Measurements from ENCODE around the gene COL15A1.

The COL15A1 gene

DNA sequence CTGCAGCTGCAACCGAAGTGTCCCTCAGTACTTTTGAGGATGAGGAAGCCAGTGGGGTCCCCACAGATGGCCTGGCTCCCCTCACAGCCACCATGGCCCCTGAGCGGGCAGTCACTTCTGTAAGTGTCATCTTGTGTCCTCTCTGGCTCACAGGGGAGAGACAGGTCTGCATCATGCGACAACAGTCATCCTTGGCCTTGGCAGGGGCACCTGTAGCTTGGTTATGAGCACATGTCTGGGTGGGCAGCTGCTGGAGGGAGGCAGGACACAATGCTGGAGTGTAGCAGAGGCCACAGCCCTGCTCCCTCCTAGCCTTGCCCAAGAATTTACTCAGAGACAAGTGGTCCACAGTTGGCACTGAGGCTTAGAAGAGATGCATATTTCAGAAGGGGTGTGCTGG lies 71.7 kb downstream of the COL15A1 start:
- no peak for DNase-seq (ENCODE audit: low spot score)

DNA sequence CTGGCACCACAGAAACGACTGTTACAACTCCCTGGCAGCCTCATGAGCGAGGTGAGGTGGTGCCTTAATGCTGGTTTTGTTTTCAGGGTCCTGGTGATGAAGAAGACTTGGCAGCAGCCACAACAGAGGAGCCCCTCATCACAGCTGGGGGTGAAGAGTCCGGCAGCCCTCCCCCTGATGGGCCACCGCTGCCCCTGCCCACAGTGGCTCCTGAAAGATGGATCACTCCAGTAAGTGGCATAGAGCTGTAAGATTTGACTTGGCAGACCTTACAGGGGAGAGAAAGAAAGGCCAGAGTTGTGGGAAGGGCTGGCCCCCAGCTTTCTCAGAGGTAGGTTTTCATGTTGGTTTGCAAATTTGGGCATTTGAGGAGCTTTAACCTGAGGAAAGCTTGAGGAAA lies 72.2 kb downstream of the COL15A1 start:
- DNase-seq (ENCODE audit: low spot score), result no peak

DNA sequence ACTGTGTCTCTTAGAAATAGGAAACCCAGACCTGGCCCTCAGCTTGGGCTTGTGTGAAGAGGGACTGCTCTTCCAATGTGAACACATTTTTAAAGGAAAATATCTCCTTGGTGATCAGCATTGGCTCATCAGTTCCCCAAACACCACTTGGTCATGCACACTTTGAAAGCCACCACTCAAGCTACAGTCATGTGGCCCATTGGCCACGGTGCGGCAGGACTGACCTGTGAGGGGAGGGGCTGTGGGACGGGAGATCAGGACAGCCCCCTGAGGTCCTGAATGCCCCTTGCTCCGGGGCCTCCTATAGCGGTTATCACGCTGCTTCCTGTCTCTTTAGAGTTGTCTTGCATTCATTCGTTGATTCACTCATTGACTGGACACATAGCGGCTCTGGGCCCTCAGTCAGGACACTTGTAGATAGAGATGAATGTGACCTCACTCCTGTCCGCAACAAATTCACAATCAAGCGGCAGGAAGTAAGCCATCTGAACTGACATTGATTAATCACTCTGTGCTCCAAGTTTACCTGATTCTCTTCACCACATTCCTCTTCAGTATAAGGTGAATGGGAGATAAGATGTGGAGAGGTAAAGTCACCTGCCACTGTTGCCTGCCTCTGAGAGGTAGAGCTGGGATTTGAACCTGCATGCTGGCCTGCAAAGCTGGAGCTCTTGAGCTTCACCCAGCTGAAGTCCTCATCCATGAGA lies 73.1 kb downstream of the COL15A1 start:
- DNase-seq (ENCODE audit: low spot score), result no peak

DNA sequence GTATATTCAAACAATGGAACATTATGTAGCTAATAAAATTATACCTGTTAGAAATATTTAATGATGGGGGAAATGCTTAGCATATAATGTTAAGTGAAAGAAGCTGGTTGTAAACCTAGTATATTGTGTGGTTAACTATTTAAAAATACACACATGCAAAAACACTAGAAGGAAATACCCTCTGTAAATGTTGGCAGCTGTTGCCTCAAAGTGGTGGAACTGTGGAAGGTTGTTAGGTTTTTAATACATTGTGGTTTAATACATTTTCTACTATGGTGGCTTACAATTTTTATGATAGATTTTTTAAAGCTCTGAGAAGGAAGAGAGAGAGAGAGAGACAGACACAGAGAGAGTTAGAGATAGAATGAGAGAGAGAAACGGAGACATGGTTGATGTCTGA lies 74.9 kb downstream of the COL15A1 start:
- no peak for DNase-seq (ENCODE audit: low spot score)

DNA sequence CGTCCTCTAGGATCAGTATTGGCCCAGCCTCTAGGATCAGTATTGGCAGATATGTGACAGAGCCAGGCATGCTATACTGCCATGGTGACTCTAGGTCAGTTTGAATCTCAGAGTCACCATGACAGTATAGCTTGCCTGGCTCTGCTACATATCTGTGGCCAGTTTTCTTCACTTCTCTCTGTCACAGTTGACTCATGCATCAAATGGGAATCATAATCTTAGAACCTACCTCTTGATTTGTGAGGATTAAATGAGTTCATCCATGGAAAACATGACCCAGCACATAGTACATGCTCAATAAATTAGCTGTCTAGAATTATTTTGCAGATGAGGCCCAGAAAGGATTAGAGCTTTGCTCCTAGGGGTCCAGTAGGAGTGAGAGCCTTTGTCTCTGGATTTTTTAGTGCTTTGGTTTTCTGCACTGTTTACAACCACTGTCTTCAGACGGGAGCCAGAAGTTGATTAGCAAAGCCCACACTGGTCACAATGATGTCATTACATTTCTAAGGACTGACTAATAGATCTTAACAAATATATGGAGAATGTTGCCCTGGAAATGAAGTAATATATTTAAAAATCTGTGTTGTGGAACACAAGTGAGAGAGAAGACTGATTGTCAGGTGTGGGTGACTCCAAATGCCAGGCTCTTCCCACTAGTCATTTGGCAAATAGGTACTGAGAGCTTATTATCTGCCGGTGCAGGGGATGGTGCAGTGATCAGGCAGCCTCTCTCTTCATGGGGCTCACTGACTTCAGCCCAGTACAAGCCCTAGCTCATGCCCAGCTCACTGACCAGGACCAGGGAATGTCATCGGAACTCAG lies 76.0 kb downstream of the COL15A1 start:
- DNase-seq (ENCODE audit: low spot score), result no peak

DNA sequence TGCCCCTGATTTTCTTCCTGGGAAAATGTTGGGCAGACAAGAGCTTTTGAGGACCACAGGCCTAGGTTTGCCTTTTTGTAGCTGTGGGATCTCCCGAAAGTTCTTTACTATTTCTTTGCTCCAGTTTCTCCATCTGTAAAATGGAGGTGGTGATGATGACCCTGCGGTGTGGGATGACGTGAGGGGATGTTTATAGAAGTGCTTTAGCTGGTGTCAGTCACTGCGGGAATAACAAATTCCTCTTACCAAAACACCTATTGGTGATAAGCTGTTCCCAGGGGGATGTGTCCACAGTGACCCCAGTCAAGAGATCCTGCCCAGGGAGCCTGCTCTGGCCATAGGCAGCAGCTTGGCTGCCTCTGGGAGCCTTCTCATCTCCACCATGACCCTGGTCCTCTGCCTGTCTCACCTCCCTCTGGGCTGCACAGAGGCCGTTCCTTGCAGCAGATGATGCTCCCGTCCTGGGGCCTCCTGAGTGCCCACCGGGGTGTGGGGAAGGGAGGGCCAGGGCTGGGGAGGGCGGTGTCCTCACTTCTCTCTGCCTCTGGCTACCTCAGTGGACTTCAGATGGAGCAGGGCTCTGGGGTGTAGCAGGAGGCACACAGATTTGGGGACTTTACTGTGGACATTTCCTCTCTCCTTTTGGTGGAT lies 77.2 kb downstream of the COL15A1 start:
- DNase-seq (ENCODE audit: low spot score), result no peak

DNA sequence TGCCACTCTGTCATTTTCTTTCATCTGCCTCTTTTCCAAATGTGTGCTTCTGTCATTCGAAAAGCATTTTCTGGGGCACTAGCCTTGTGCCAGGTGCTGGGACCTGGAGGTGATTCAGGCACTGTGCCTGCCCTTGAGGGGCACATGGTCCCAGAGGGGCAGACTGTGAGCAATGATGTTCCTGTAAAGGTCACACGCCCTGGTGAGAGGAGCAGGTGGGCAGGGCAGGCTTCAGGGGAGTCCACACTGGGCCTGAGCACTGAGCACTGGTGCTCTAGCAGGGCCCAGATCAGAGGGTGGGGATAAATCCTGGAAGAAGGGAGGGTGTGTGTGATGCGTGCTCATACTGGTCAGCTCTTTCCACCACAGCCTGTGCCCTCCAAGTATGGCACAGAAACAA lies 77.8 kb downstream of the COL15A1 start:
- no peak for DNase-seq (ENCODE audit: low spot score)

DNA sequence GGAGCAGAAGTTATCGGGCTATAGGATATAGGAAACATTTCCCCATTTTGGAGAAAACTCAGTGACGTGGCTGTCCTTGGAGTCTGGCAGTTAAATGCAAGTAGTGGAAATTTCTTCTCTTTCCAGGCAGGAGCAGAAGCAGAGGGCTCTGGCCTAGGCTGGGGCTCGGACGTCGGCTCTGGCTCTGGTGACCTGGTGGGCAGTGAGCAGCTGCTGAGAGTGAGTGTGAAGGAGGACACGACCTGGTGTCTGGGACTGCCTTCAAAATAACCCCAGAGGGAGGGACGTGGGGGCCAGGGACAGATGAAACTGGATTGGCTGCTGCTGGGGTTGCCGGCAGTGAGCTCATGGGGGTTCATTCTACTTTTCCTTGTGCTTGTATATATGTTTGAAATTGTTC lies 79.5 kb downstream of the COL15A1 start:
- no peak for DNase-seq (ENCODE audit: low spot score)

DNA sequence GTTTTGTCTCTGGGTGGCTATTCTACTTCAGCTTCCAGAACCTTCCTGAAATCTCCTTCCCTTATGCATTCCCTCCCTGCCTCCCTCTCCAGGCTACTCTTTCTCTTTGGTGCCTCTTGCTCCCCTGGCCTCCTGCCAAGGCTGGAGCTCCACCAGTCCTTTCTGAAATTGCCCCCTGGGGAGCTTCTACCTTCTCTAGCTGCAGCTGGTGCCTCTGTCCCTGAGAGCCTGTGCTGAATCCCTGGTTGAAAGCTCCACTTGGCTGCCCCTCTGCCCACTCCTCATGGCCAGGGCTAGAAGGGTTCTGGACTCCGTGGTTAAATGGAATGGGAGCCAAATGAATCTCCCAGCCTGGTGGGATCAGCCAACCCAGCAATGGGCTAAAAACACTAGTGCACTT lies 80.1 kb downstream of the COL15A1 start:
- DNase-seq (ENCODE audit: low spot score), result no peak

DNA sequence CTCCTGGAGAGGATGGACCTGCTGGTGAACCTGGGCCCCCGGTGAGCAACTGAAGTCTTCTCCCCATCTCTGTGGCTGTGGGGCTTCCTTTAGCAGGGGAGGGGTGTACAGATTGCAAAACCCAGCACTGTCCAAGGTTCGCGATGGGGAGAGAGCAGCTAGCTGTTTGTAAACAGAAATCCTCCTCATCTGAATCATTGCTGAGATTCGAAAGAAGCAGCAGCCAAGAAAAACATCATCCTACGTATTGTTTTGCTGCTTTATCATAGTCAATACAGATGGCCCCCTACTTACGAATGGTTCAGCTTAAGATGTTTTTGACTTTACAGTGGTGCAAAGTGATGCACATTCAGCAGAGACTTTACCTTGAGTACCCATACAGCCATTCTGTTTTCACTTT lies 81.3 kb downstream of the COL15A1 start:
- no peak for DNase-seq (ENCODE audit: low spot score)

DNA sequence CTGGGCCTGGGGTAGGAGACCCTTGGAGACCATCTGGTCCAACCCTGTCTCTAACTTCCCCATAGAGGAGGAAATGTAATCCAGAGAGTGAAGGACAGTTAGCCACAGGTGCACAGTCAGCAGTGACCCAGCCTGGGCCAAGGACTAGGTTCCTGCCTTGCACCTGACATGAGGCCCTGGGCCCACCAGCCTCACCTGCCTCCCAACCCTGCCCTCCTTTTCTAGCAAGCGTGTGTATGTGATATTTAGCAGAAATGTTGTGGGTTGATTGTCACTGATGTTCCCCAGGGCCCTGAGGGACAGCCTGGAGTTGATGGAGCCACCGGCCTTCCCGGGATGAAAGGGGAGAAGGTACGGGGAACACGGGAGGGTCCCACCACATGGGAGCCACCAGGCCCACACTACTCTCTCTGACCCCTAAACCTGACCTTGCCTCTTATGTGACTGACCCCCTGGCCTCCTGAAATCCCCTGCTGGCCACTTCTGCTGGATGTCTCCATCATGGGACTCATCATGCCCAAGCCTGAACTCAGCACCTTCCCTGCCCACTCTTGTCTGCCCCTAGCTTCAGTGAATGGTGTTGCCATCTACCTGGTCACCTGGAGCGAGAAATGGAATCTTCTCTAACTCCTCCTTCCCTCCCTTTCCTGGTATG lies 82.0 kb downstream of the COL15A1 start:
- no peak for DNase-seq (ENCODE audit: low spot score)

DNA sequence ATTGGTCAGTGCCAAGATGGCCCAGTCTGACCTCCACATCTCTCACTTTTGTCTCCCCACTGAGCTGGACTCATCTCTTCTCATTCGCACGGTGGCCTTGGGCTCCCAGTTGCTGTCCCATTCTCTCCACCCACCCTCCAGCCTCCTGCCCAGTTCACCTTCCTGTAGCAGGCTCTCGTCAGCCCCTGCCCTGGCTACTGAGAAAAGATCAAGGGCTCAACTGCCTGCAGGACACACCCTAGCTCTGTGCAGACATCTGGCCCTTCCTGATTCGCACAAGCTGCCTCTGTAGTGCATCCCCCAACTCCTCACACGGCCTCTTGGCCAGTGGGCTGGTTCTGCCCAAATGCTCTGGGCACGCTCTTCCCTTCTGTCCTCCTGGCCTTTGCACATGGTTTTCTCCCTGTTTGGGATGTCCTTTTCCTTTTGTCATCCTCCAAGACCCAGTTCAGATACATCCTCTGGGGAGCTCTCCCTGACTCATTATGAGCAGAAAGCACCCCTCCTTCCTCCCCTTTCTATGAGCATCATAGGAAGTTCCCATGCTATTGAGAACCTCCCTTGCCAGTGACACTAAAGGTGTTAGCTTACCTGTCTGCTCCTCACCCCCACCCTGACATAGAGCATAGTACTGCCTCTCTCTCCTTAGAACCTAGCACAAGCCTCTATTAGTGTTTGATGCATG lies 82.7 kb downstream of the COL15A1 start:
- no peak for DNase-seq (ENCODE audit: low spot score)

DNA sequence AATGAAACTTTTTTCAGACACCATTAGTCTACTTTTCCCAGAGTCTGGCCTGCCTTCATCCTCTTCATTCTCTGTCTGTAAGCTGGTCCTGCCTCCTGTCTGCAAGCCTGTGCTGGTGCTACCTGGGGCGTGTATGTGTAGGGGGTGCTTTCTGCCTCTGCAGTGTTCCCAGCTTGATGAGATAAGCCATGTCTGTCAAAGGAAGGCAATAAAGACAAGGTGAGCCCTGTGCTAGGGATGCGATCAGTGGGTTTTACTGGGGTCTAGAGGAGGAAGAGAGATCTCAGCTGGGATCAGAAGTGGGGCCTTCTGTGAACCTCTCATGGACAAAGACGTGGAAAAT lies 83.2 kb downstream of the COL15A1 start:
- DNase-seq (ENCODE audit: low spot score), result no peak

DNA sequence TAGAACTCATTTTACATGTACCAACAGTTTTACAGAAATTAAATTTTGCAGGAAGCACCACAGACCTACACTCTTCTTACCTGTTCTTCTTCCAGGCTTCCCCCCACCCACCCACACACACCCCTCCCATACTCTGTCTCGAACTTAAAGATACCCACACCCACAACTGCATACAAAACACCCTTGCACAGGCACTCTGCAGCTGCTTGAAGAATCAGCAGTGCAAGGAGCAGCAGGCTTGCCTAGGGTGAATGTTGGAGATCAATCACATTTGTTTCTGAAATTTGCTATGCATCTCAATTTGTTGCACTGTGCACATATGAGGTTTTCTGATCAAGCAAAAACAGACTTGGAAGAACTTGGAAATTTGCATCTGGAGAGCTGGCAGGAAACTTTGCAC lies 83.7 kb downstream of the COL15A1 start:
- DNase-seq (ENCODE audit: low spot score), result no peak

DNA sequence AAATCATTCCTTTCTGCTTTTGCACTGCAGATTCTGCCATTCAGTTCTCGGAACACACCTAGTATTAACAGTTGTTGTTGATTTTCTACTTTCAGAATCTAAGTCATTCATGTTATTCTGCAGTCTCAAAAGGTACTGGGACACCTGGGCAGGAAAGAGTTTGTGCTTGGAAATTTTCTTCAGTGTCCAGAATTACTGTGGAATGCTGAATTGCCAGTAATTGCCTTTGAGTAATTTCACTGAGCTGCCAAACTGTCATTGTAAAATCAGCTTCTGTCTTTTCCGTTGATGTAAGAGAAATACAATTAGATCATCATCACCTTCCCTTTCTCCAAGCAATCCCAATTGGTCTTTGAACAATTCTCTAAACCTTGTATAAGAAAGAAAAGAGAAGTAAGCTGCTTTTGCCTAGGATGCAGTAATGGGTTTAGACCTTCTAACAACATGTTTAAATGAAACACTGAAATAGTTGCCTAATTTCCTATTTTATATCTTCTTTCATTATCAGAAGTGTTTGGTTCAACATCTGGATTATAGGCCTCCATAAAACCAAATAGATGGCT lies 85.5 kb downstream of the COL15A1 start:
- DNase-seq (ENCODE audit: low spot score), result no peak

DNA sequence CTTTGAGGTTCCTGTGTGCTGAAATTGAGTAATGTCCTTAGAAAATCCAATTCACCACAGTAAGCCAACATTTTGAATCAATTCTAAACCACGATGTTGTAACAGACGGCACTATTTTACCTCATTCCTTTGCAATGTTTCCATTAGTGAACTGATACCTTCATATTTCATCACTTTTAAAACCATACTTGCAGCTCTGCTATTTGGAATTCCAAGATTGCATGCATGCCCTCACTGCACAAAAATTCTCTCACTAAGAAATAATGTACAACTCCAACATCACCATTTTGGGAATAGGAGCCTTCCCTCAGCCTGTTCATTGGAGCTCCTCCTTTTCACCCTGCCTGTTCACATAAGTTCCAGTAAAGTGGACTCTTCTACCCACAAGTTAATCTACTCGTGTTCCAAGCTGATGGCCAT lies 86.4 kb downstream of the COL15A1 start:
- DNase-seq (ENCODE audit: low spot score), result no peak

DNA sequence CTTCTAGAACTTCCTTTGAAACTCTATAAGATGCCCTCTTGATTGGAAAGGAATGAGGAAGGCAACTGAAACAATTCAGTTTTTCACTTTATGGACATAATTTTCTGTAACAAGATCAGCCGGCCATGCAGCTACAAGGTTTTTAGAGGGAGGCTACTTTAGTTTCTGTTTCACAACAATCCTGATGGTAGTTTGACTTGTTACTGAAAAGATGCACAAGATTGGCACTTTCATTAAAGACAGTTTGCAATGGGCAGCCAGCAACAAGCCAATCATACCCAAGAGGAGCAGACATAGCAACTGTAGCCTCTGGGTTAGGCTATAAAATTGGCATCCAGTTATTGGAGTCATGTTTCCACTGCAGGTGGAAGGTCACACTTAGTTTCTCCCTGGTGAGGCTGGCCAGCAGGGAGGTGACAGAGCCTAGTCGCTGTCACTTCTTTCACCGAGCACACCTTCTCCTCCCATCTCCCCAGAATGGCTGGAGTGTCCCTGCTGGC lies 87.0 kb downstream of the COL15A1 start:
- no peak for DNase-seq (ENCODE audit: low spot score)

DNA sequence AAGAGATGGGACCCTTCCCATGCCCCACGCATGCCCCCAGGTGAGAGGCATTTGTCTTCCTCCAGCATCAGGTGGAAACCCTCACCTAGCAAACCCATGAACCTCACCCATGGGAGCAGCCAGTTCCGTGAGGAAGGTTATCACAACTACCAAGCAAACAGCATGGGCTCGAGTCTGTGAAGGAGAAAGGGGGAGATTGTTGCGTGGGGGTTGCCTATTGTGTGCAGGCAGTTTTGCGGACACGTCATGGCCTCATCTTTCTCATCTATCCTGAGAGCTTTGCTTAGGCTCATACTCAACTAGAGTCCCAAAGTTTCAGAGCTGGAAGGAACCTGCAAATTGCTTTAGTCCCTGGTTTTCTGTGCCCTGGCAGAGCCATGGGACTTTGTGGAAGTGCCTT lies 87.6 kb downstream of the COL15A1 start:
- DNase-seq (ENCODE audit: low spot score), result no peak

DNA sequence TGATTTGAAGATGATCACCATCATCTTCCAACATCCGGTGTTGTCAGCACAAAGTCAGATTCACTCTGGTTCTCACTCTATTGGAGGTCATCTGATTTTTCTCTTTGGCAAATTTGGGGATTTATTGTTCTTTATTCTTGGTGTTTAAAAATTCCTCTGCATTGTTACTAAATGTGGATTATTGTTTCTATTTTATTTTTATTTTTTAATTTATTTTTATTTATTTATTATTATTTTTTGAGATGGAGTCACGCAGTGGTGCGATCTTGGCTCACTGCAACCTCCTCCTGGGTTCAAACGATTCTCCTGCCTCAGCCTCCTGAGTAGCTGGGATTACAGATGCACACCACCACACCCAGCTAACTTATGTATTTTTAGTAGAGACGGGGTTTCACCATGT lies 88.3 kb downstream of the COL15A1 start:
- DNase-seq (ENCODE audit: low spot score), result no peak

DNA sequence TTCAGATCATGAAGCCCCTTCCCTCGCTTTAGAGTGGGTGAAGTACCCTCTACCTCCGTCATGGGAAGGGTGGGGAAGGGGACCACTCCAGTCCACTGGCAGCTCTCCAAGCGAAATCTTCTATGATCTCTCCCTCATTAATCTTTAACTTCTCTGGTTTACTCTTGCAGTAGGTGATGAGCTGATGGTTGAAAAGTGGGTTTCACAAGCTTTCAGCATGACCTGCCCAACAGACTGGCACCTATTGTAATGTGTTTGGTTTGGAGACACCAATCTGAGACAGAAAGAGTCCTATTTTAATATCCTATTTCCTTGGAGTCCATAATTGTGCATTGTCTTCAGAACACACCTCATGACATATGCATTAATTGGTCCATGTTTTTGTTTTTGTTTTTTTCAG lies 90.4 kb downstream of the COL15A1 start:
- no peak for DNase-seq (ENCODE audit: low spot score)

DNA sequence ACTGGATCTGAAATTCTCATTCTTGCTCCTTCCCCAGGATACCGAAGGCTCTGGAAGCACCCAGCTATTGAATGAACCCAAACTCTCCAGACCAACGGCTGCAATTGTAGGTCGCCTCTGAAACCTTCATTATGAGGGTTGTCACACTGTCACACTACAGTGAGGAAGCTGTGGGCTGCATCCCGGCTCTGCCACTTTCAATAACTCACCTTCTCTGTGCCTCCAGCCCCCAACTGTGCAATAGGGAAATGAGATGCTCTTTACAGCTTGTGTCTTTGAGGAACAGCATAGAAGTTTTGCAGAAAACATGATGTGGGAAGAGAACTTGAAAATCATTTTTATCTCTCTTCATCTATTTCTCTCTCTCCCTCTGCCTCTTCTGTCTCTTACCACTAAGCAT lies 91.6 kb downstream of the COL15A1 start:
- no peak for DNase-seq (ENCODE audit: low spot score)
